ENCODE results near the gene LRCH4. TPM values are rescaled to one million over a fixed set of nuclear protein-coding genes. Genes with fewer than 3 reads are reported as not detected.

LRCH4 gene
- total and polyA plus RNA-seq, 2 of the 13 experiments (the other 11 are each of a cell fraction or from before 2014, with no cell fraction given): 7.0 to 9.3 TPM

DNA sequence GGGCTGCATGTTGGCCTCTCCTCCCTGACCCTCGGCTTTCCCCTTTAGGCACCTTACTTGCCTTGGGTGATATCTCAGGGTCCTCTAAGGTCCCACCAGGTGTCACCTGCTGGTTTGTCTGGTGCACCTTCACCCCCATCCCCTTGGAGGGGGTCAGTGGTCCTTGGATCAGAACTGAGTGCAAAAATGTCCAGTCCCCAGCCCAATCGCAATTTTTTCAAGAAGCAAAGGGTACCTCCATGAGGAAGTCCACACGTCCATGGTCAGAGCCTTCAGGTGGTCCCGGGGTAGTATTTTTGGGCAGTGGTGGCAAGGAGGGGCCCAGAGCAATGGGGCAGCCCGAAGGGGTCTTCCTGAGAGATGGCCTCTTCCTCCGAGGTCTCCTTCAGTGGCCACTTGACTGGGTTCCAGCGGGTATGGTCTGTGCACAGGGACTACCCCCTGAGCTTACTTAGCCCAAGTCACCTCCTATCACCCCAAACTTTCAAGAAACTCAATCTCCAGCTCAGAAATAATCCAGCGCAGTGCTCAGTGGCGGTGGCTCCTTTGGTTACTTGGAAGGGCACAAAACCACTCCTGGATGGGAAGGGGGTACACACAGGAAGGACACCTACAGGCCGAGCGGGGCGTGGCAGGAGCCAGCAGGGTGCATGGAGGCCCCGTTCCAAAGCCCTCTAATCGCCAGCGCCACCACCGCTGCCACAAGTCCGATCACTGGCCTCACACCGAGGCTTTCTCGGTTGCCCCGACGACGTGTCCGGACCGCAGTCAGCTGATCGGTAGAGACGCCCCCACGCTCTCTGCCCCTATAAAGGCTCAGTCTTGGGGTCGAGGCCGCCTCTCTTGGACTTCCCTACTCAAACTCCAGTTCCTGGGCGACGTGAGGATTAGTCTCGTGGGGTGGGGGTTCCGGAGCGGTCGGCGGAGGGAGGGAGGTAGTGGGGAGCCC, 16.8 kb downstream of the LRCH4 start:
- DNase-seq (ENCODE audit: low spot score) (peak; percentile 91), ATAC-seq (peak; percentile 37), FAIRE-seq (peak; percentile 84)
- WGBS (ENCODE audit: low lambda C conversion rate): 10% methylated on average over 19 of the region's 36 CpGs
- Histone ChIP-seq H3K4me2 (ENCODE audit: low read depth, low read length) (peak overlapping the region; percentile 78), H4K20me1 (ENCODE audit: insufficient read depth, low read length) (peaks cover 8% of the 10 kb centered on the region; the same call in 1 of the 2 replicates), H3K27me3 (ENCODE audit: control insufficient read depth in 1 of 2, insufficient read depth in 2 of 2, low read length in 2 of 2) (no peaks in the 10 kb centered on the region), H3K4me3 (replicated peaks in 1 of 3; ENCODE audit: insufficient read depth in 1 of 3, low read depth in 2 of 3, low read length in 3 of 3) (peak overlapping the region; percentile 0 to 62 (median 31); a peak in 4 of 6 replicates), H3K9ac (ENCODE audit: insufficient read depth, low read depth, low read length) (peak overlapping the region; percentile 77), H3K9me3 (ENCODE audit: low read length) (no peaks in the 10 kb centered on the region), H3K27ac (ENCODE audit: extremely low read length, insufficient read depth, low read length) (peak overlapping the region; percentile 99), H3K79me2 (ENCODE audit: insufficient read depth, low read length) (no peaks in the 10 kb centered on the region), H3K4me1 (ENCODE audit: insufficient read depth, low read length) (peaks cover 91% of the 10 kb centered on the region), H3K36me3 (replicated peaks in 1 of 2; ENCODE audit: control insufficient read depth in 1 of 2, insufficient read depth in 2 of 2, low read length in 2 of 2) (peaks cover 5 to 16% of the 10 kb centered on the region in 2 experiments), H2AFZ (ENCODE audit: low read length) (no peak overlapping the region)
- POLR2A ChIA-PET: interaction anchor here (0.7 to 3.6 kb wide), 10 partner anchors 10 to 133 kb away, joined by 3 to 33 read pairs (median 8); partner anchors contain the start of genes AGFG2, FBXO24, GNB2 and LRCH4
- in situ Hi-C loops (cut with HindIII; ENCODE audit: extremely low pct_ligation_motif_present, low pct_unique_long_range_greater_than_20kb) (loop anchor here (5.0 kb wide), 1 partner anchor 82 kb away; no protein-coding TSS in a partner anchor), intact Hi-C loops (cut with micrococcal nuclease; ENCODE audit: unreplicated experiment) (no loop called here)
- CTCF ChIA-PET (ENCODE audit: low intra/inter-chr PET ratio, low total read pairs): interaction anchor here (1.1 to 1.5 kb wide), 2 partner anchors 10 to 86 kb away, joined by 3 read pairs; partner anchors contain the start of gene NYAP1
- TSS peak; percentile 13 for BruUV-seq (replicated peaks)
- TF ChIP-seq SMAD3 (CRISPR knock-in tag; IDR thresholded peaks at IDR 0.05): no peak; the same call in 1 of the 2 replicates
- peak; percentile 70 for TF ChIP-seq ZNF747 (CRISPR knock-in tag; IDR thresholded peaks at IDR 0.05; ENCODE audit: borderline replicate concordance)
- no peak for TF ChIP-seq ZMYM2 (CRISPR knock-in tag; IDR thresholded peaks at IDR 0.05)
- no peak for TF ChIP-seq NFRKB (IDR thresholded peaks at IDR 0.05)
- TF ChIP-seq CC2D1A (CRISPR knock-in tag; IDR thresholded peaks at IDR 0.05): no peak
- no peak for TF ChIP-seq EZH2 (conservative IDR thresholded peaks at IDR 0.05; ENCODE audit: low read depth, low read length)
- TF ChIP-seq, protein P1, sequence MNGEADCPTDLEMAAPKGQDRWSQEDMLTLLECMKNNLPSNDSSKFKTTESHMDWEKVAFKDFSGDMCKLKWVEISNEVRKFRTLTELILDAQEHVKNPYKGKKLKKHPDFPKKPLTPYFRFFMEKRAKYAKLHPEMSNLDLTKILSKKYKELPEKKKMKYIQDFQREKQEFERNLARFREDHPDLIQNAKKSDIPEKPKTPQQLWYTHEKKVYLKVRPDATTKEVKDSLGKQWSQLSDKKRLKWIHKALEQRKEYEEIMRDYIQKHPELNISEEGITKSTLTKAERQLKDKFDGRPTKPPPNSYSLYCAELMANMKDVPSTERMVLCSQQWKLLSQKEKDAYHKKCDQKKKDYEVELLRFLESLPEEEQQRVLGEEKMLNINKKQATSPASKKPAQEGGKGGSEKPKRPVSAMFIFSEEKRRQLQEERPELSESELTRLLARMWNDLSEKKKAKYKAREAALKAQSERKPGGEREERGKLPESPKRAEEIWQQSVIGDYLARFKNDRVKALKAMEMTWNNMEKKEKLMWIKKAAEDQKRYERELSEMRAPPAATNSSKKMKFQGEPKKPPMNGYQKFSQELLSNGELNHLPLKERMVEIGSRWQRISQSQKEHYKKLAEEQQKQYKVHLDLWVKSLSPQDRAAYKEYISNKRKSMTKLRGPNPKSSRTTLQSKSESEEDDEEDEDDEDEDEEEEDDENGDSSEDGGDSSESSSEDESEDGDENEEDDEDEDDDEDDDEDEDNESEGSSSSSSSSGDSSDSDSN (CRISPR knock-in tag; IDR thresholded peaks at IDR 0.05): peak; percentile 89; the same call in 1 of the 2 replicates
- TF ChIP-seq PHF8 (CRISPR knock-in tag; IDR thresholded peaks at IDR 0.05): peak; percentile 61; the same call in 1 of the 2 replicates
- TF ChIP-seq XRCC5 (optimal IDR thresholded peaks at IDR 0.05; ENCODE audit: low read length): peak; percentile 94
- TF ChIP-seq ZNF629 (CRISPR knock-in tag; conservative IDR thresholded peaks at IDR 0.05): no peak
- no peak; the same call in 1 of the 2 replicates for TF ChIP-seq THAP11 (CRISPR knock-in tag; IDR thresholded peaks at IDR 0.05)
- TF ChIP-seq, protein P2, sequence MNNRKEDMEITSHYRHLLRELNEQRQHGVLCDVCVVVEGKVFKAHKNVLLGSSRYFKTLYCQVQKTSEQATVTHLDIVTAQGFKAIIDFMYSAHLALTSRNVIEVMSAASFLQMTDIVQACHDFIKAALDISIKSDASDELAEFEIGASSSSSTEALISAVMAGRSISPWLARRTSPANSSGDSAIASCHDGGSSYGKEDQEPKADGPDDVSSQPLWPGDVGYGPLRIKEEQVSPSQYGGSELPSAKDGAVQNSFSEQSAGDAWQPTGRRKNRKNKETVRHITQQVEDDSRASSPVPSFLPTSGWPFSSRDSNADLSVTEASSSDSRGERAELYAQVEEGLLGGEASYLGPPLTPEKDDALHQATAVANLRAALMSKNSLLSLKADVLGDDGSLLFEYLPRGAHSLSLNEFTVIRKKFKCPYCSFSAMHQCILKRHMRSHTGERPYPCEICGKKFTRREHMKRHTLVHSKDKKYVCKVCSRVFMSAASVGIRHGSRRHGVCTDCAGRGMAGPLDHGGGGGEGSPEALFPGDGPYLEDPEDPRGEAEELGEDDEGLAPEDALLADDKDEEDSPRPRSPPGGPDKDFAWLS (CRISPR knock-in tag; IDR thresholded peaks at IDR 0.05; ENCODE audit: borderline replicate concordance): 0 out of 2 replicates have a peak, but pooled peaks have one; percentile 87
- TF ChIP-seq LCORL (IDR thresholded peaks at IDR 0.05): no peak
- TF ChIP-seq LCORL (CRISPR knock-in tag; IDR thresholded peaks at IDR 0.05): peak; percentile 21; the same call in 1 of the 2 replicates
- 0 out of 2 replicates have a peak, but pooled peaks have one; percentile 17 for TF ChIP-seq ZNF766 (CRISPR knock-in tag; IDR thresholded peaks at IDR 0.05; ENCODE audit: borderline replicate concordance)
- TF ChIP-seq CREB1 (IDR thresholded peaks at IDR 0.05): no peak
- TF ChIP-seq CREB1 (CRISPR knock-in tag; IDR thresholded peaks at IDR 0.05): no peak
- TF ChIP-seq, protein P3, sequence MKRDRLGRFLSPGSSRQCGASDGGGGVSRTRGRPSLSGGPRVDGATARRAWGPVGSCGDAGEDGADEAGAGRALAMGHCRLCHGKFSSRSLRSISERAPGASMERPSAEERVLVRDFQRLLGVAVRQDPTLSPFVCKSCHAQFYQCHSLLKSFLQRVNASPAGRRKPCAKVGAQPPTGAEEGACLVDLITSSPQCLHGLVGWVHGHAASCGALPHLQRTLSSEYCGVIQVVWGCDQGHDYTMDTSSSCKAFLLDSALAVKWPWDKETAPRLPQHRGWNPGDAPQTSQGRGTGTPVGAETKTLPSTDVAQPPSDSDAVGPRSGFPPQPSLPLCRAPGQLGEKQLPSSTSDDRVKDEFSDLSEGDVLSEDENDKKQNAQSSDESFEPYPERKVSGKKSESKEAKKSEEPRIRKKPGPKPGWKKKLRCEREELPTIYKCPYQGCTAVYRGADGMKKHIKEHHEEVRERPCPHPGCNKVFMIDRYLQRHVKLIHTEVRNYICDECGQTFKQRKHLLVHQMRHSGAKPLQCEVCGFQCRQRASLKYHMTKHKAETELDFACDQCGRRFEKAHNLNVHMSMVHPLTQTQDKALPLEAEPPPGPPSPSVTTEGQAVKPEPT (CRISPR knock-in tag; IDR thresholded peaks at IDR 0.05; ENCODE audit: low read depth): 0 out of 2 replicates have a peak, but pooled peaks have one; percentile 79

Data from HepG2 (cell line).